DMS53 treated with DMSO at 0.1 percent for 48 hours (cell line): ENCODE data around the gene SAXO2.
"Not testable (repeated sequence)": the region's sequence is repeated elsewhere in the genome, so short reads cannot be mapped to it uniquely, and the experiment has no call there.

Experiments used
- DNase-seq: peaks from one replicate; lab custom pipeline; 2025; ENCODE audit not compliant: unreplicated experiment; lab: John Stamatoyannopoulos, UW

The SAXO2 gene

DNA sequence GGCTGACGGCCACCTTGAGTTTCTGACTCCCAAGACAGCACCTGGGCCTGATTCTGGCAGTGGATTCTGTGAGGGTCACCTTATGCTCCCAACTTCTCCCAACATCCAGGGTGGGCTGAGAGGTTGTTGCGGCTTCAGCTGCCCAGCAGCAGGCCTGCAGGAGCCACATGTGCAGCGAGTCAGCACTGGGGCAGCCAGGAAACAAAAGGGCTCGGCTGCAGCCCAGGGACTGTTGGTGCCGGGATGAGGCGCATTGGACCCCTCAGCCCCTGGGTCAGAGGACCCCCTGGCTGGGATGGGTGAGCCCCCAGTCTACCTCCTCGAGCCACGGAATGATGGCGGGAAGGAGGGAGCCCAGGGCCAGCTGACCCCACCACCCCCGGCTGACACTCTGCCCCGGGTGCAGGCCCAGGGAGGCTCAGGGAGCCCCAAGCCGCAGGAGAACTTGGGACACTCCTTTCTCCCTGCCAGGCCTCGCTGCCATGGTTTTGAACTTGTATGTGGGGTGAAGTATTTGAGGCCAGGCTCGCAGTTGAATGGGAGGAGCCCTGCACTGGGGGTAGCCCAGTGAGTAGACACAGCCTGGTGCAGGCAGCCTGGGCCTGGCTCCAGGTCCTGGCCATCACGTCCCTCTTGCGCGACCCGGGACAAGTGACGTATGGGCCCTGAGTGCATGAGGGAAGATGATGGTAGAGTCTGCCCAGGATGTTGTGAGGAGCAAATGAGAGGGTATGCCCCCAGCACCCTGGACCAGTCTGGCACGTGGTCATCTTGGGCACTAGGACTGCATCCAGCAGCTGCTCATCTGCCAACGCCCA, 51.5 kb downstream of the SAXO2 start:
- DNase-seq: not testable (repeated sequence)

DNA sequence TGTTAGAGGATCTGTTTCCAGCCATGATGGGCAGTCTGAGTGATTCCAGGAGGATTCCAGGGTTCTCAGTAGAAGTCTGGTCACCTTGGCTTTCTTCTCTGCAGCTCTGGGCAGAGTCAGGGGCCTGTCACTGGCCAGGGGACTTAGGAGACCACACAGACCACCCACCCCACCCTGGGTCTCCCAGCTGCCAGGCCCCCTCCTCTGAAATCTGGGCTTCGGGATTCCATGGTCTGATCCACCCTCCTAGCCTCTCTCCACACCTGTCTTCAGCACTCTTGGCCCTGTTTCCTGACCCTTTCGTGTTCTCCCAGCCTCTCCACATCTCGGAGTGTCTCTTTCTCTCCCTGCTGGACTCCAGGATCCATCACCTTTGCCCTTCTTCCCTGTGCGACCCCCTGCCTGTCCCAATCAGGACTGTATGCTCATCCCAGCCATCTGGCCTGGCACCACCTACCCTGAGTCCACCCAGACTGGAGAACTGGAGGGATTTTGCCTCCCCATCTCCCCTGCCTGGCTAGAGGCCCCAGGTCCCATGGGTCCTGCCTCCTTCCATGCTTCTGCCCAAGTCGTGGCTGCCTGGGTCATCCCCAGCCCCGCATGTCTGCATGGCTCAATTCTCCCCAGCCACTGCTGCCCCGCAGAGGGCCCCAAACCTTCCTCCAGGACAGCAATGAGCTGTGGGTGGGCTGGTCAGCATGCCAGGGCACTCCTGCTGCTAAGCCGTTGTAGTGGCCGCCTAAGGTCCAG, 52.3 kb downstream of the SAXO2 start:
- no peak for DNase-seq

GRCh38 chr15:82315519-82316246, 53.1 kb downstream of the SAXO2 start:
- DNase-seq: no peak

DNA sequence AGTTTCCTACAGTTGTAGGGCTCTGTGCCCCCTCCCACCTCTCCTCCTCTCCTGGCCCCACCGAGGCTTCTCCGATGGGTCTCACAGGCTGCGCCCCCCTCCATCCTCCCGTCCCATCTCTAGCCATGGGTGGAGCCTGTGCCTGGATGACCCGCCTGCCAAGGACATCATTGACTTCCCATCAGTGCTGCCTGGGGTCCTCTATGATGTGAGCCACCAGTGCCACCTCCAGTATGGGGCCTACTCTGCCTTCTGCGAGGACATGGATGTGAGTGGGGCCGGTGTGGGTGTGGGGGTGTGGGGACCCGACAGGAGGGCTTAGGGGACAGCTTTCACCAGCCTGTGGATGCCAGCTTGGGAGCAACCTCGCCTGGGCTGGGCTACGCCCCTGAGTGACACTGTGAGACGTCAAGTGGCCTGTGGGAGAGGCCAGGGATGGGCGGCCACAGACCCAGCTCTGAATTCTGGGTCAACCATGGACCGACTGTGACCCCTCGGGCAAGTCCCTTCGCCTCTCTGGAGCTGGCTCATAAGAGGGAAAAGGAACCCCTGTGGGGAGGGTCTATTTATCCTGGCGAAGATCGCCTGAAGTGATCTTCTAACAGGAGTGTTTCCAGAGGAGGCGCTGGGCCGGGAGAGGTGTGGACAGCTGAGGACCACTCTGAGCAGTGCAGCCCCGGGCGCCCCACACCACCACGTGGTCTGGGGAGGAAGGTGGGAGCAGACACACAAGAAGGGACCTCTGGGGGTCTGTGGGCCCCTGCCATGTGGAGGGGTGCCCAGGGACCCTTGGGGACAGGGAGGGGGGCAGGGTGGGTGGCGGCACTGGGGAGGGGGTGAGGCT, 53.9 kb downstream of the SAXO2 start:
- DNase-seq: not testable (repeated sequence)

DNA sequence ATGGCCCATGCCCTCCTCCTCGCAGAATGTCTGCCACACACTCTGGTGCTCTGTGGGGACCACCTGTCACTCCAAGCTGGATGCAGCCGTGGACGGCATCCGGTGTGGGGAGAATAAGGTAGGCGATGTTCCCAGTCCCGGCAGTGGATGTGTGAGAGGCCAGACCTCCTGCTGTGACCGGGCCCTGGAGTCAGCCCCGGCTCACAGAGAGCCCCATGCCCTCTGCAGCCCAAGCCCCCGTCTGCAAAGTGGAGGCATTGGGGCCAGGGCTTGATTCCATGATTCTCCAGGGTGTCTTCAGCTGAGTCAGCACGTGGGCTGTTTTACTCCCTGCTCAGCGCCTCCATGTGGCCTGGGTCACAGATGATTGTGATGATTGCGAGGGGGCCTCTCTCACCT, 54.5 kb downstream of the SAXO2 start:
- DNase-seq: no peak

GRCh38 chr15:82317516-82317915, 54.9 kb downstream of the SAXO2 start:
- not testable (repeated sequence) for DNase-seq

- DNase-seq: not testable (repeated sequence)
Observed at GRCh38 chr15:82318281-82318680, 55.7 kb downstream of the SAXO2 start.

GRCh38 chr15:82319522-82320278, 57.1 kb downstream of the SAXO2 start:
- DNase-seq: not testable (repeated sequence)

DNA sequence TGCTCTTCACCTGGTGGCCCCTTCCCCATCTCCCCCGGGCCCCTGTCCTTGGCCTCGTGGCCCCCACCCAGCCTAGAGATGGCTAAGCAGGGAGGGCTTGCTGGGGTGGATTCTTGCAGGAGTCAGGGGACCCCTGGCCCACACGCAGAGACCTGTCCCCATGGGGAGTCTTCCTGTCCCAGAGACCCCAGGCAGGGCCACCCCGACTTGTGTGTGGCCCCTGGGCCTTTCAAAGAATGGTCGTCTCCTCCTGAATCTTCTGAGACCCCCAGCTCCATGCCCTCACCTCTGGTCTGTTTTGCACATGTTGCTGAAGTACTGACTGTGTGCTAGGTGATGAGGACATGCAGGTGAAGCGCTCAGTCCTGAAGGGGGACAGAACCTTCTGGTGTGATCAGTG, 58.2 kb downstream of the SAXO2 start:
- not testable (repeated sequence) for DNase-seq

DNA sequence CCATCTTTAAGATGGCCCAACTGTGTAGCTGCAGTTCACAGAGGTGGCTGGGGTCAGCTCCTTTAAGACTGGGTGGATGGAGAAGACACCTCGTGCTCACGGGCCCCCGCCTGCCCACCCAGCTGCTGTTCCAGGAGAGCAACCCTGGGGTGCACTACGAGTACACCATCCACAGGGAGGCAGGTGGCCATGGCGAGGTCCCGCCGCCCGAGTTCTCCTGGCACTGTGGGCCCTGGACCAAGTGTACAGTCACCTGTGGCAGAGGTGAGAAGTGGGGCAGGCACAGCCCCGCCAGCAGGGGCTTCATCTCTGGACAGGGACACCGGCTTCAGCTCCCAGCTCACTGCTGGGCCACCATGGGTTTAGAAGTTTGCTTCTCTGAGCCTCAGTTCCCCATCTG, 59.9 kb downstream of the SAXO2 start:
- not testable (repeated sequence) for DNase-seq

- DNase-seq: not testable (repeated sequence)
Observed at GRCh38 chr15:82324831-82325230, 62.2 kb downstream of the SAXO2 start.

DNA sequence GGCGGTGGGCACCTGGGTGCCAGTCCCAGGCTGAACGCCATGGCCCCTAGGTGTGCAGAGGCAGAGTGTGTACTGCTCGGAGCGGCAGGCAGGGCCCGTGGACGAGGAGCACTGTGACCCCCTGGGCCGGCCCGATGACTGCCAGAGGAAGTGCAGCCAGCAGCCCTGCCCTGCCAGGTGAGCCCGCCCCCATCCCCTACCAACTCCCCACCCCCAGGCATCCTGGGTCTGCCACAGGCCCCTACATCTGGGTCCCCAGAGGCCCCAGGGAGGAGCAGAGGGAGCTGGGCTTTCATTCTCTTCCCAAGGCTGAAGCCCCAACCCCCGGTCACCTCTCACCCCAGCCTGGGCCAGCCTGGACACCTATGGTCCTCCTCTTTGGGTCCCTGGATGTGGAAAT, 63.0 kb downstream of the SAXO2 start:
- not testable (repeated sequence) for DNase-seq

- DNase-seq: not testable (repeated sequence)
Observed at GRCh38 chr15:82326896-82327295, 64.3 kb downstream of the SAXO2 start.

DNA sequence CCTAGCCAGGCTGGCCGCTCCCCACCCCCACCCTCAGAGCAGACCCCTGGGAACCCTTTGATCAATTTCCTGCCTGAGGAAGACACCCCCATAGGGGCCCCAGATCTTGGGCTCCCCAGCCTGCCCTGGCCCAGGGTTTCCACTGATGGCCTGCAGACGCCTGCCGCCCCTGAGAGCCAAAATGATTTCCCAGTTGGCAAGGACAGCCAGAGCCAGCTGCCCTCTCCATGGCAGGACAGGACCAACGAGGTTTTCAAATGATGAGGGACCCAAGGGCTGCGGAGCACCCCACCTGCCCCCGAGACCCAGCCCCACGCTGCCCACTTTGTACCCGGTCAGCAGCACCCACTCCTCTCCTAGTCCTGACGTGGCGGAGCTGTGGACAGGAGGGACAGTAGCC, 64.8 kb downstream of the SAXO2 start:
- not testable (repeated sequence) for DNase-seq

DNA sequence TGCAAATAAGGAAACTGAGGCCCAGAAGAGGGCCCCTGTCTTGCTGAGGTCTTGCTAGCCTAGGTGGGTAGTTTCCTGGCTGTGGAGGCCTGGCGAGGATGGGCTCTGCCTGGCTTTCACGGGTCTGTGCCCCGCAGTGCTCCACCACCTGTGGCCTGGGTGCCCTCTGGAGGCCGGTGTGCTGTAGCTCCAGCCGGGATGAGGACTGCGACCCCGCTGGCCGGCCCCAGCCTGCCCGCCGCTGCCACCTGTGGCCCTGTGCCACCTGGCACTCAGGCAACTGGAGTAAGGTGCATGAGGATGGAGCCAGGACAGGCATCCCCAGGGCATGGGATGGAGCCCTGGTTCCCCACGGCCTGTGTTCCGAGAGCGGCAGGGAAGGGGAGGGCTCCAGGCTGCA, 66.4 kb downstream of the SAXO2 start:
- not testable (repeated sequence) for DNase-seq

DNA sequence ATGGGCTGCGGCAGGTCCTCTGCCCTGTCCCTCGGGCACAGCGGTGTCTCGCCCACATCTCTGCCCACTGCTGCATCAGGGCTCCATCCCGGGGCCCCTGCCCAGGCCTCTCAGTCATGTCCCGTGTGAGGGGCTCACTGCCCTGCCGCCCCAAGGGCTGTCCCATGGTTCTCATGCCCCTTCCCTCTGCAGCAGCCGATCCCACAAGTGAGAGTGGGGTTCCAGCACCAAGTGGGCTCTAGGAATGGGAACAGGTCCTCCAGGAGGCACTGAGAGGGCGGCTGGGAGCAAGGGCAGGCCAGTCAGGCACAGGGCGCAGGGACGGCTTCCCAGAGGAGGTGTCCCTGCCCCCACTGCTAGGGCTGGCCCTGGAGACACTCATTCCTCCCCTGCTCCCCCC, 68.3 kb downstream of the SAXO2 start:
- not testable (repeated sequence) for DNase-seq

- DNase-seq: not testable (repeated sequence)
Observed at GRCh38 chr15:82331576-82332304, 69.1 kb downstream of the SAXO2 start.

- DNase-seq: not testable (repeated sequence)
Observed at GRCh38 chr15:82332711-82333602, 70.3 kb downstream of the SAXO2 start.
